GM10847 (cell line): ENCODE measurements around the gene ZNF502.
A peak's percentile ranks its signal among the peaks of the same experiment; 100 is the strongest.

Source experiments
- POLR2A ChIP-seq: IDR thresholded peaks from 2 replicates; pipeline ENCODE4 v1.6.1; 2011; ENCODE audit not compliant: insufficient read length; ENCODE audit errors: extremely low read depth

Gene ZNF502

DNA sequence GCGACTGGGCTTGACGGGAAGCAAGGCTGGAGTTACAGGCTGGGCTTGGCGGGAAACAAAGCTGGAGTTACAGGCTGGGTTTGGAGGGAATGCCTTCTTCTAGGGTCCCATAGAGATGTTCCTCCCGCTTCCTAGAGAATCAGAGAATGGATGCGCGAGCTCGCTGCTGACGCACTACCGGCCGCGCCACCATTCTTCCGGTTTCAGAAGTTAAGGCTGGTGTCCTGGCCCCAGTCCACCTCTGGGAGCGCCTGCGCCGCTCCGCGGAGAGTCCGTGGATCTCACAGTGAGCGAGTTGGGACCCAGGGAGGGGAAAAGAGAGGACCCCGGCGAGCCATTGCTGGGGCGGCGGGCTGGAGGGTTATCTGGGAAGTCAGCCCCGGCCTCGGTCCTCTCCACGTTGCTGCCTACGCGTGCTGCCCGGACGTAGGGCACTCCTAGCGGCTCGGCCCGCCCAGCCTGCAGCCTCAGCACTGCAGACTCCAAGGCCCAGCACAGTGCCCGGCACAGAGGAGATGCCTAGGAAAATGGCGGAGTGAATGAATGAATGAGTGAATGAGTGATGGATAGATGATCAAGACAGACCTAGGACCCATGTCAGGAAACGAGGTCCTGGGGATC lies at the start of gene ZNF502:
ZNF502 (plus strand) TSS at position 206 of the 621 bp plus-strand sequence. CDS start 7,602 bp downstream, outside the sequence.
- no peak for TF ChIP-seq POLR2A

DNA sequence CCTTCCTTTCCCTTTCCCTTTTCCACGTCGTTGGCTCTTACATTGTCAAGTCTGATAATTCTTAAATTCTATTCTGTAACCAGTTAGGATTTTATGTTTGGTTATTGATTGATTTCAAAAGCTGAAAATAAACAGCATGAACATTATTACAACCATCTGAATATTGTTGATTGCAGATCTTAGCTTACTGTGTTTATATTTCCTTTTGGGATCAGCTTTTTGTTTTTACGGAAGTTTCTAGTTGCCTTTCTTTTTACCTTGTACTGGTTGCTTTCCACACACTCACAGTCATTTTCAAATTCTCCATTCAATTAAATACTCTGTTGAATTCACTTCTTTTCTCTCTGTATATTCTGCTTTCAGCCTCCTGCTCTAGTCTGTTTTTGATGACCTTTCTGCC lies 47.3 kb upstream of the ZNF502 start:
- TF ChIP-seq POLR2A: no peak

DNA sequence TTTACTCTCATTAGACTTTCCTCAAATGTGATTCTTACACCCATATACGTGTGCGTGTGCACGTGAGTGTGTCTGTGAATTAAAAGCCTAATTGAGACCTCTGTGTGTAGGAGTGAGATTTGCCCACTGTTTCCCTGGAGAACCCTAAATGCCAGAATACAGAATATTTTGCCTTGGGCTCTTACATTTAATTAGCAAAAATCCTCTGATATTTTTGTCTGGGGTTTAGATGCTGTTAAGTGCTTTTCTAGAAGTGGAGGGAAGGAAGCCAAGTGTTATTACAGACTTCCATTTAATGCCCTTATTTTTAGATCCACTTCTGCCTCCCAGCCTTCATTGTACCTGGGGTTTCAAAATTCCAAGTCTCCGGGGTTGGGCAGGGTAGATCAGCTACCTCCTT lies 46.1 kb upstream of the ZNF502 start:
- TF ChIP-seq POLR2A: no peak

DNA sequence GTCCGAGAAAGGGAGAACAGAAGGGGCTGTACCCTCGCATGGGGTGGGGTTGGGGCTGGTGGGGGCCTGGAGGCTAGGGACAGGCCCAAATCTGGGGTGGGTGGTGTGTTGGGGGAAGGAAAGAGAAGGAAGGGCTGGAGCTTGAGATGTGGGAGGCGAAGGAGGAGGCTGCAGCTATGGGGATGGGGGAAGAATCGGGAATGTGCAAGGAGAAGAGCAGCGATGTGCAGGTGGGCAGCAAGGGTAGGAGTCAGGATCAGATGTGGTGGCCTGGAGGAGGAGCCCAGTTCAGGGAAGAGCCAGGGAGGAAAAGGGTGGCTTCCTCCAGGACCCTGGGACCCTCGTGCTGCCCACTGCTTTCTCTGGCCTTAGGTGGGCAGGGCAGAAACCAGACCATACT lies 42.7 kb upstream of the ZNF502 start:
- TF ChIP-seq POLR2A: no peak

DNA sequence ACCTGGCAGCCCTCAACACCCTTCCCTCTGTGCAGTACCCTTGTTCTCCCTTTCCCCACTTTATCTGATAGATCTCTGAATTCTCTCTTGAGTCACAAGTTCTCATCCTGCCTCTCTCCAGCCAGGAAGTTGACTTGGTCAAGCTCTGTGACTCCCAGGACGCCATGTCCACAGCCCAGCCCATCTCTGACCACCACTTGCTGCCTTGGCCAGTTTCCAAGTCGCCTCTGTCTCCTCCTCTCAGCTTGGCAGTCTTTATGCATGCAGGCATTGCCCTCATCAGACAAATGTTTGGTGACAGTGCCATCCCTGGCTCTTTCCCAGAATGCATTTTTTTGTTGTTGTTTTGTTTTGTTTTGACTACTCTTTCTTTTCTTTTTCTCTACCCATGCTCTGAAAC lies 38.2 kb upstream of the ZNF502 start:
- TF ChIP-seq POLR2A: no peak

DNA sequence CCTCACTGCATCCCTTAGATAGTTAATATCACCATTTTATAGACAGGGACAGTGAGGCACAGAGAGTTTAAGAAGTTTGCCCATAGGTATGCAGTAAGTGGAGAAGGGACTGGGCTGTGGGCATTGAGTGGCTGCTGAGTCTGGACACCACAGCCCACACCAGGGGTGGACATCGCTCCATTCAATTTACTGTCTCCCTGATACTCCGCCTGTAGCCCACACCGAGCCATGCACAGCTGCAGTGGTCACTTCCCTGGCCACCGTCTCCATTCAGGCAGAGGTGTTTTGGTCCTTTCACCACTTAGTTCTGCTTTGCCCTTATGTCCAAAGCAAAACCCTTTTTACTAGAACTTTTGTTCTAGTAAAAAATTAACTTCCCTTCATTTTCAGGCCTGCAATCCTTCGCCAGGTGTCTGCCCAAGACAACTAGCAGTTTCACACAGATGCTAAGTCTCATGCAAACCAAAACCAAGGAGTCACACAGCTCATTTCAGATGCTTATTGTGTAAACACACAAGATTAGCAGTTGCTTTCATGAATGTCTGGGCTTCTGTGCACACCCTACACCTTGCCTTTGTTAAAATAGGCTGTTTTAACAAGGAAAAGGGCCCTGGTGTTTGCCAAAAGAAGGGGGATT lies 33.9 kb upstream of the ZNF502 start:
- no peak for TF ChIP-seq POLR2A

DNA sequence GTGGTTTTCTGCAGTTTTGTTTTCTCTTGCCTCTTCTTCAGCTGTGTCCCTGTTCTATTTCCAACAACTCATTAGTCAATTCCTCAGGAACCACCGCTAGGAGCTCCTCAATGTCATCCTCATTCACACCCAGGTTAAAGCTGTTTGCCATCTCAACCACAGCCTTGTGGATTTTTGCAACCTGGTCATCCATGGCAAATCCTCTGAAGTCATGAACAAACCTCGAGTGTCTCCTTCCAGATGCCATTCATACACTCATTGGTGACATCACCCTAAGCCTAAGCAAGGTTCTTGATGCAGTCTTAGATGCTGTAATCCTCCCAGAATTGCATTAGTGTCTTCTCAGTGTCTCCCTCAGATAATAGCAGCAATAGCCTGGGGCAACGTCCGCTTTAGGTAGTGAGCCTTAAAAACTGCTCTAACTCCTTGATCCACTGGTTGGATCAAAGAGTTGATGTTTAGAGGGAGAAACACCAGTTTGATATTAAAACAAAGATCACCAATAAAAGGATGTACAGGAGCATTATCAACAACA lies 31.5 kb upstream of the ZNF502 start:
- no peak for TF ChIP-seq POLR2A

DNA sequence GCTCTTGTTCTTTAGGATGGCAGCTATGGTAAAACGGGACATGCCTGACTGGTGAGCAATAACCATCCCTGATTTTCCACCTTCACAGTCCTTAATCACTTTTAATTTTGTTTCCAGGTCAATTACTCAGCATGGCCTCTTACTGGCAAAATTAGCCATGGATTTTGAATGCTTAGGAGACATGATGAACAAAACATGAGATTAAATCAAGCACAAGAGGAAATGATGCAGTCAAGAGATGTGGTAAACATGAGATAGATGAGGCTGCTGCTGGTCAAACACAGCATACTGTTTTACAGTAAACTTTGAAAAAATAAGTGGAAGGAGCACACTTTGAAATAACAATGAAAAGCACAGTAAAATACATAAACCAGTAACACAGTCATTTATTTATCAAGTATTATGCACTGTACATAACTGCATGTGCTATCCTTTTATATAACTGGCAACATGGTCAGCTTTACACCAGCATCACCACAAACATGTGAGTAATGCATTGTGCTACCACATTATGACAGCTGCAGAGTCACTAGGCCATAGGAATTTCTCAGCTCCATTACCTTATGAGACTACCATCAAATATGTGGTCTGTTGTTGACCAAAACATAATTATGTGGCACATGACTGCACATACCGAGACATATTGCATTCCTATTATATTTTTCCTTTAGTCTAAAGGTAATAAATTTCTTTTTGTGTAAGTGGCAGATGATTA lies 30.1 kb upstream of the ZNF502 start:
- no peak for TF ChIP-seq POLR2A

DNA sequence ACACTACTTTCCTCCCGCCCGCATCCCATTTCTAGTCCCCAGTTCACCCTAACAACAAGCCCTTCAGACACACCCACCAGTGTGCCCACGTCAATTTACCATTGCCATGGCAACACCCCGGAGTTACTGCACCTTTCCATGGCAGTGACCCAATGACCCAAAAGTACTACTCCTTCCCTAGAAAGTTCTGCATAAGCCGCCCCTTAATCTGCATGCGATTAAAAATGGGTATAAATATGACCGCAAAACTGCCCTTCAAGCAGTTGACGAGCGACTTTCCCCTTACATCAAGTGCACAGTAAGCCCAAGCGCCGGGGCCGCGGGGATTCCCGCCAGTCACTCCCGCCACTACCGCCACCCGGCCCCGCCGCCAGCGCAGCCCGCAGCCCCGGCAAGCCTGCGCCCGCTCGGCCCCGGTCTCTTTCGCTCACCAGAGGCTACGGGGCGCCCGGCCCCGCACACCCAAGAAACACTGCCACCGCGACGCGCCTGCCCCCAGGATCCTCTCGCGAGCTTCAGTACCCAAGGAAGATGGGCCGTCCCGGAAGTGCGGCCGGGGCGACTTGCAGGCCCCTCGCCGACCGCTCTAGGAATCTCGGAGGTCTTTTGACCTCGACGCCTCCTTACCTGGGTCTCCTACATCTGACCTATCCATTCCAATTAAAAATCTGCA lies 27.2 kb upstream of the ZNF502 start:
- TF ChIP-seq POLR2A: peak; percentile 45

DNA sequence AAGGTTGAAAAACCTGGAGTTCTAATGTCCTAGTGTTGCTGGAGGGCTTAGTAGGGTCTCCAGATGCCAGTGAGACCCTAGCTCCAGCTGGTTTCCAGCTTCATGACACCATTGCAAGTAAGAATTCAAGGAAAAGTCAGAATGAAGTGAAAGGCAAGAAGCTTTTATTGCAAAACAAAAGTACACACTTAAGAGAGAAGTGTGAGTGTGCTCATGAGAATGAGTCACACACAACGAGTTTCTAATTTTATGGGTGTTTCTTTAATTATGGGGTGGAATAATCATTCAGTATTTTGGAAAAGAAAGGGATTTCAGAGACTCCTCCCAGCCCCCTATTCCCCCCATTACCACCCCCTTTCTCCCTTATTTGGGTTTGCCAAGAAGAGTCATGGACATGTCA lies 24.6 kb upstream of the ZNF502 start:
- TF ChIP-seq POLR2A: no peak

DNA sequence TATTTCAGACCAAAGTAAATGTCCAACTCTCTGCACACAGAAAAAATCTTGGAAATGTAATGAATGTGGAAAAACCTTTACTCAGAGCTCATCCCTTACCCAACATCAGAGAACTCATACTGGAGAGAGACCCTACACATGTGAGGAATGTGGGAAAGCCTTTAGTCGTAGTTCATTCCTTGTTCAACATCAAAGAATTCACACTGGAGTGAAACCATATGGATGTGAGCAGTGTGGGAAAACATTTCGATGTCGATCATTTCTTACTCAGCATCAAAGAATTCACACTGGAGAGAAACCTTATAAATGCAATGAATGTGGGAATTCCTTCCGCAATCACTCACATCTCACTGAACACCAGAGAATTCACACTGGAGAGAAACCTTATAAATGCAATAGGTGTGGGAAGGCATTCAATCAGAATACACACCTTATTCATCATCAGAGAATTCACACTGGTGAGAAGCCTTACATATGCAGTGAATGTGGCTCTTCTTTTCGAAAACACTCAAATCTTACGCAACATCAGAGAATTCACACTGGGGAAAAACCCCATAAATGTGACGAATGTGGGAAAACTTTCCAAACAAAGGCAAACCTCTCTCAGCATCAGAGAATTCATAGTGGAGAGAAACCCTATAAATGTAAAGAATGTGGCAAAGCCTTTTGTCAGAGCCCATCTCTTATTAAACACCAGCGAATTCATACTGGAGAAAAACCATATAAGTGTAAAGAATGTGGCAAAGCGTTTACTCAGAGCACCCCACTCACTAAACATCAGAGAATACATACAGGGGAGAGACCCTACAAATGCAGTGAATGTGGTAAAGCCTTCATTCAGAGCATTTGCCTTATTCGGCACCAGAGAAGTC lies 9.0 kb downstream of the ZNF502 start:
- TF ChIP-seq POLR2A: no peak

DNA sequence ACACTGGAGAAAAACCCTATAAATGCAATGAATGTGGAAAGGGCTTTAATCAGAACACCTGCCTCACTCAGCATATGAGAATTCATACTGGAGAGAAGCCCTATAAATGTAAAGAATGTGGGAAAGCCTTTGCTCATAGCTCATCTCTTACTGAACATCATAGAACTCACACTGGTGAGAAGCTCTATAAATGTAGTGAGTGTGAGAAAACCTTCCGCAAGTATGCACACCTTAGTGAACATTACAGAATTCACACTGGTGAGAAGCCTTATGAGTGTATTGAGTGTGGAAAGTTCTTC lies 9.6 kb downstream of the ZNF502 start:
- no peak for TF ChIP-seq POLR2A

DNA sequence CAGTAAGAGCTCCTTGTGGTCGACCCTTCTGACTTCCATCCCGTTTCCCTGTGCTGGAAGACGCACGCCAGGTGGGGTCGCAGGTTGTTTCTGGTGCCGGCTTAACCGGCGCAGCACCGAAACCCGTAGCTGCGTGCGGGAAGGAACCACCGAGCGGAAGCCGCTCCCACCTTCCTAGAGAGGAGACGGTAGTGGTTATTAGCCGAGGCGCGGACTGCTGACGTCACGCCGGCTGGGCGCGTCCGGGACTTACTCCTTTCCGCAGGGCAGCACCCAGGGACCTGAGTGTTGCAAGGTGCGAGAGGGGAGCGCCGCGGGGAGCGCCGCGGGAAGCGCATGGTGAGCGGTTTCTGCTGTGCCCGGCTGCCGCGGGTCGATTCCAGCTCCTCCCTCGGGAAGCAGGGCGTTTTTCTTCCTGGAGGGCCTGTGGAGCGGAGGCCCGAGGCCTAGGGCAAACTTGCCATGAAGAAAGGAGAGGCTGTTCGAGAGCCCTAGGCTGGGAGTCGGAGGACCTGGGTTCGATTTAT lies 17.0 kb downstream of the ZNF502 start, which contains the start of gene ZNF501:
ZNF501 (plus strand) TSS at position 252 of the 527 bp plus-strand sequence. CDS start 4,787 bp downstream, outside the sequence.
- peak; percentile 60 for TF ChIP-seq POLR2A

DNA sequence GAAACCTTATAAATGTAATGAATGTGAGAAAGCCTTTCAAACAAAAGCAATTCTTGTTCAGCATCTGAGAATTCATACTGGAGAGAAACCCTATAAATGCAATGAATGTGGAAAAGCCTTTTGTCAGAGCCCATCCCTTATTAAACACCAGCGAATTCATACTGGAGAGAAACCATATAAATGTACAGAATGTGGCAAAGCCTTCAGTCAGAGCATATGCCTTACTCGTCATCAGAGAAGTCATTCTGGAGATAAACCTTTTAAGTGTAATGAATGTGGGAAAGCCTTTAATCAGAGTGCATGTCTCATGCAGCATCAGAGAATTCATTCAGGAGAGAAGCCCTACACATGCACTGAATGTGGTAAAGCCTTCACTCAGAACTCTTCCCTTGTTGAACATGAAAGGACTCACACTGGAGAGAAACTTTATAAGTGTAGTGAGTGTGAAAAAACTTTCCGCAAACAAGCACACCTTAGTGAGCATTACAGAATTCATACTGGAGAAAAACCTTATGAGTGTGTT lies 22.2 kb downstream of the ZNF502 start:
- TF ChIP-seq POLR2A: no peak

DNA sequence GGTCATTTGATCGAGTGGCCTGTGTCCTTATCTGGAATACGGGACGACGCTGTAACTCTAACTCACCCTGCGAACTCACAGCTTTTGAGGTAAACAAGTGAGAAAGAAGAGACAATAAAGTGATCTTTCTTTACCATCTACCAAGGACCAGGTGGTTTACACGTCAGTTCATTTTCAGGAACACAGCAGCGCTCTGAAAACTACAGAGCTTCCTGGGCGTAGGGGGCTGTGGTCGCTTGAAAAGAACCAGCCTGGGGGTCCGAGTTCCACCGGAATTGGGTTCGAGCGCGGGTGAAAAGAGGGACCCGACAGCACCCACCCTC lies 48.6 kb downstream of the ZNF502 start:
- TF ChIP-seq POLR2A: no peak
